Lower leg skin (tissue), 3 donors: ENCODE results near the gene KRT3.

Experiments used
- CTCF ChIP-seq, 3 donors: fragments of 450-650 bp; IDR thresholded peaks; one replicate each; pipeline ENCODE4 v1.5.1; 2016; ENCODE audit warnings: antibody characterized with exemption in 3 of 3, mild to moderate bottlenecking in 3 of 3, moderate library complexity in 2 of 3
- POLR2A ChIP-seq, 2 donors: fragments of 450-650 bp; IDR thresholded peaks; one replicate each; pipeline ENCODE4 v1.6.1; 2016 to 2017; ENCODE audit warnings: antibody characterized with exemption in 2 of 2, mild to moderate bottlenecking in 1 of 2, moderate library complexity in 1 of 2

GRCh38 chr12:52772772-52773171, 23.1 kb downstream of the KRT3 start:
- TF ChIP-seq CTCF (IDR thresholded peaks at IDR 0.05) (no peak), POLR2A (IDR thresholded peaks at IDR 0.05) (no peak)
